Activated naive CD8-positive, alpha-beta T cell (primary cell): Measurements from ENCODE around the gene MAGEA6.
"Not testable (repeated sequence)": the region's sequence is repeated elsewhere in the genome, so short reads cannot be mapped to it uniquely, and the experiment has no call there.

Experiments
- H3K27ac Mint-ChIP-seq: one replicate; pipeline ENCODE4 v1.8.0; 2021; ENCODE audit warnings: mixed read lengths
- H3K27me3 Mint-ChIP-seq: one replicate; pipeline ENCODE4 v1.8.0; 2021; ENCODE audit warnings: mixed read lengths
- H3K36me3 Mint-ChIP-seq: one replicate; pipeline ENCODE4 v1.8.0; 2021; ENCODE audit warnings: mixed read lengths
- H3K4me1 Mint-ChIP-seq: one replicate; pipeline ENCODE4 v1.8.0; 2021; ENCODE audit warnings: low read depth, mixed read lengths
- H3K4me3 Mint-ChIP-seq: one replicate; pipeline ENCODE4 v1.8.0; 2021; ENCODE audit warnings: mild to moderate bottlenecking, mixed read lengths
- H3K9me3 Mint-ChIP-seq: one replicate; pipeline ENCODE4 v1.8.0; 2021; ENCODE audit warnings: low read depth, mixed read lengths

MAGEA6 gene, protein sequence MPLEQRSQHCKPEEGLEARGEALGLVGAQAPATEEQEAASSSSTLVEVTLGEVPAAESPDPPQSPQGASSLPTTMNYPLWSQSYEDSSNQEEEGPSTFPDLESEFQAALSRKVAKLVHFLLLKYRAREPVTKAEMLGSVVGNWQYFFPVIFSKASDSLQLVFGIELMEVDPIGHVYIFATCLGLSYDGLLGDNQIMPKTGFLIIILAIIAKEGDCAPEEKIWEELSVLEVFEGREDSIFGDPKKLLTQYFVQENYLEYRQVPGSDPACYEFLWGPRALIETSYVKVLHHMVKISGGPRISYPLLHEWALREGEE

GRCh38 chrX:152769549-152770289 lies at the start of gene MAGEA6:
TSS of gene MAGEA6 (minus strand) at chrX:152769689. CDS start at chrX:152767650, 2,039 bp downstream.
- not testable (repeated sequence) for H3K4me3 Mint-ChIP-seq, H3K4me1 Mint-ChIP-seq, H3K9me3 Mint-ChIP-seq

GRCh38 chrX:152819266-152819665 lies 49.8 kb upstream of the MAGEA6 start:
- H3K27ac Mint-ChIP-seq = no peak overlapping the region
- H3K9me3 Mint-ChIP-seq = no peaks in the 10 kb centered on the region
- H3K36me3 Mint-ChIP-seq = no peaks in the 10 kb centered on the region
- no peaks in the 10 kb centered on the region for H3K4me1 Mint-ChIP-seq
- no peak overlapping the region for H3K4me3 Mint-ChIP-seq
- peaks cover 5% of the 10 kb centered on the region for H3K27me3 Mint-ChIP-seq

More at GRCh38 chrX:152769549-152770289, at the start of gene MAGEA6:
- not testable (repeated sequence) for H3K36me3 Mint-ChIP-seq, H3K27me3 Mint-ChIP-seq, H3K27ac Mint-ChIP-seq

DNA sequence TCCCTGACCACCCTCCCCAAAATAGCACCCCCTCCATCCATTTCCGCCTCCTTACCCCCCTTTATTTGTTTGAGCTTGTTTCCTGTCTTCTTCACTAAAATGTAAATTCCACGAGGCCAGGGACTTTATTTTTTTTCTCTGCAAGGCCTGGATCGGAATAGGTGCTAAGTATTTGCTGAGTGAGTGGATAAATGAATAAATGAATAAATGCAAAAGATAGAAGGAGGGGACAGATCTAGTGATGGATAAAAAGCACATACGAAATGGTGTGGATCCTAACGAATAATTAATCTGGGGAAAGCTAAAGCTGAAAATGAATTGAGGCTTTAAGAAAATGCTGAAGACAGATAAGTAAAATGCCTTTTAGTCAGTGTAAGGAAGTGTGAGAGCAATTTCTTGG lies 48.9 kb upstream of the MAGEA6 start:
- Mint-ChIP-seq H3K9me3 (no peaks in the 10 kb centered on the region), H3K27ac (no peak overlapping the region), H3K36me3 (no peaks in the 10 kb centered on the region), H3K27me3 (peaks cover 5% of the 10 kb centered on the region), H3K4me3 (no peak overlapping the region), H3K4me1 (no peaks in the 10 kb centered on the region)

DNA sequence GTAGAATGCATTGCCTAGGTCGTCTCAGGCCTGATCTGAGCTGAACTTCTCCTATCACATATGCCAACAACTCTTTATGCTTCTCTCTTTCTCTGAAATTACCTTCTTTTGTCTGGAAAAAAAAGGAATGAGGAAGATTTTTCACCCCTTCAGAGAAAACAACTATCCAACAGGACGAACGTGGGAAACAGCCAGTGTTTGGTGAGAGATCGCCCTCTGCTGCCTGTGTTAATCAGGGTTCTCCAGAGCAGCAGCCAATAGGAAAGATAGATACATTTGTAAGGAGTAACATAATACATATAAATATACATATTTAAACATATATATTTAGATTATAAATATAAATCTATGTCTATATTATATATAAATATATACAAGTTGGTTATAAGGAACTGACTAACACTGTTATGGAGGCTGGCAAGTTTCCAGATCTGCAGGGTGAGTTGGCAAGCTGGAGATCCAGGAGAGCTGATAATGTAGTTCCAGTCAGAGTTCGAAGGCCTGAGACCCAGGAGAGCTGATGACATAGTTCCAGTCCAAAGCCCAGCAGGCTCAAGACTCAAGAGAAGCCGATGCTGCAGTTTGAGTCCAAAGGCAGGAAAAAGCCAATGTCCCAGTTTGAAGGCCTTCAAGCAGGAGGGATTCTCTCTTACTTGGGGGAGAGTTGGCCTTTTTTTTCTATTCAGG lies 47.7 kb upstream of the MAGEA6 start:
- Mint-ChIP-seq H3K4me1 (no peaks in the 10 kb centered on the region), H3K9me3 (no peaks in the 10 kb centered on the region), H3K27me3 (peaks cover 5% of the 10 kb centered on the region), H3K4me3 (no peak overlapping the region), H3K36me3 (no peaks in the 10 kb centered on the region), H3K27ac (no peak overlapping the region)

- H3K27me3 Mint-ChIP-seq = peaks cover 3% of the 10 kb centered on the region
- H3K36me3 Mint-ChIP-seq = no peaks in the 10 kb centered on the region
- H3K9me3 Mint-ChIP-seq = no peaks in the 10 kb centered on the region
- no peaks in the 10 kb centered on the region for H3K4me1 Mint-ChIP-seq
- H3K4me3 Mint-ChIP-seq = no peak overlapping the region
- H3K27ac Mint-ChIP-seq = no peak overlapping the region
These were observed 44.6 kb upstream of the MAGEA6 start for GRCh38 chrX:152814048-152814447.

GRCh38 chrX:152813206-152813605 lies 43.7 kb upstream of the MAGEA6 start:
- no peak overlapping the region for H3K4me3 Mint-ChIP-seq
- no peak overlapping the region for H3K27ac Mint-ChIP-seq
- no peaks in the 10 kb centered on the region for H3K9me3 Mint-ChIP-seq
- H3K36me3 Mint-ChIP-seq = no peaks in the 10 kb centered on the region
- H3K27me3 Mint-ChIP-seq = peaks cover 3% of the 10 kb centered on the region
- H3K4me1 Mint-ChIP-seq = no peaks in the 10 kb centered on the region

DNA sequence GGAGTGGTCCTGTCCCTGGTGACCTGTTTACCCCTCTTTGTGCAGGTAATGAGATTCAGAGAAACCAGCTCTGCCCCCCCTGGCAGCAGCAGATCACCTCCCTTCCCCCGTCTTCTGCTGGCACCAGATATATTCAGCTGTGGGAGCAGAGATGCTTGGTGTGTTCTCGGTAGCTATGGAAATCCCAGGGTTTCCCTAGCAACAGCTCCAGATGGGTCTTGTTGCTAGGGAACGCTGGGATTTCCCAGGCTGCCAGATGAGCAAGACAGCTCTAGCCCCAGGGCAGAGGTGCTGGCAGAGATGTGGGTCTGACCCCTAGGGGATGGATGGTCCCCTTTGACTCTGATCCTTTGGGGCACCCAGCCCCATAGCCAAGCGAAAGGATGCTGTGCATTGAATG lies 40.9 kb upstream of the MAGEA6 start:
- no peak overlapping the region for H3K27ac Mint-ChIP-seq
- H3K4me1 Mint-ChIP-seq = no peaks in the 10 kb centered on the region
- no peaks in the 10 kb centered on the region for H3K27me3 Mint-ChIP-seq
- H3K36me3 Mint-ChIP-seq = no peaks in the 10 kb centered on the region
- no peak overlapping the region for H3K4me3 Mint-ChIP-seq
- no peaks in the 10 kb centered on the region for H3K9me3 Mint-ChIP-seq

- no peaks in the 10 kb centered on the region for H3K4me1 Mint-ChIP-seq
- no peak overlapping the region for H3K27ac Mint-ChIP-seq
- H3K27me3 Mint-ChIP-seq = peaks cover 3% of the 10 kb centered on the region
- H3K36me3 Mint-ChIP-seq = no peaks in the 10 kb centered on the region
- H3K9me3 Mint-ChIP-seq = no peaks in the 10 kb centered on the region
- no peak overlapping the region for H3K4me3 Mint-ChIP-seq
These were observed 36.5 kb upstream of the MAGEA6 start for GRCh38 chrX:152806035-152806434.

DNA sequence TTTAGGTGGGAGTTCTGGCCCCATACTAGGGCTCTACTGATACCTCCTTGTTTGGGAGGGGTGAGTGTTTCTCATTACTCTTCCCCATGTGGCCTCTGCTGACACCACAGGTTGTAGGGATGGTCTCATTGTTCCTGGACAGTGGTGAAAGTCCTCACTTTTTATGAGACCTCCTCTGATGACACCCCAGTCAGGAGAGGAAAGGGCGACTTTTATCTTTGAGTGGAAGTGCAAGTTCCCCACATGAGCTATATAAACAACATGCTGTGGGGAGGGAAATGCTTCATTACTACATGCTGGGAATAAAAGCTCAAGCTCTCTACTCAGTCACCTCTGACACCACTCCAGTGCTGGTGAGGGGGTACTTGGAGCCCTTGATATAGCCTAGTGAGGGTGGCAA lies 29.5 kb upstream of the MAGEA6 start:
- Mint-ChIP-seq H3K36me3 (no peaks in the 10 kb centered on the region), H3K27me3 (peaks cover 3% of the 10 kb centered on the region), H3K27ac (no peak overlapping the region), H3K9me3 (no peaks in the 10 kb centered on the region), H3K4me1 (no peaks in the 10 kb centered on the region), H3K4me3 (no peak overlapping the region)

GRCh38 chrX:152787062-152787461 lies 17.6 kb upstream of the MAGEA6 start:
- not testable (repeated sequence) for H3K4me3 Mint-ChIP-seq, H3K36me3 Mint-ChIP-seq, H3K4me1 Mint-ChIP-seq, H3K9me3 Mint-ChIP-seq, H3K27me3 Mint-ChIP-seq, H3K27ac Mint-ChIP-seq

GRCh38 chrX:152766562-152766961 lies 2.9 kb downstream of the MAGEA6 start:
- not testable (repeated sequence) for H3K36me3 Mint-ChIP-seq, H3K9me3 Mint-ChIP-seq, H3K4me3 Mint-ChIP-seq, H3K4me1 Mint-ChIP-seq, H3K27me3 Mint-ChIP-seq, H3K27ac Mint-ChIP-seq

DNA sequence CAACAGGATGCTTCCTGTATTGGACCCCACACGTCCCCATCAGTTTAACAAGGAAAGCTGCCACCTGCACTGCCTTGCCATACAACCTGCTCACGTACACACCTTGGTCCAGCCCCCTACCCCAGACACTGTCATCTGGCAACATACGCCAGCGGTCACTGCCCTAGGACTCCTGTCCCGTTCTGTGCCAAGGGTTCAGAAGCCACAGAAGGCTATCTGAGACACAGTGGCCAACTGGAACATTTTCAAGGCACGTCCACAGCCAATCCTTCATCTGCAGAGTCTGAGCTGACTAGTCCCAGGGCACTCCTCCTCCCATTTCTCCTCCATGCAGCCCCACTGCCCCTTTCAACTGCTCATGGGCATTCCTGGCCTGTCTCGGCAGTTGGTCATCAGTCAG lies 7.9 kb downstream of the MAGEA6 start:
- not testable (repeated sequence) for H3K36me3 Mint-ChIP-seq, H3K27ac Mint-ChIP-seq, H3K4me3 Mint-ChIP-seq, H3K4me1 Mint-ChIP-seq, H3K9me3 Mint-ChIP-seq, H3K27me3 Mint-ChIP-seq

- not testable (repeated sequence) for H3K36me3 Mint-ChIP-seq, H3K4me1 Mint-ChIP-seq
These were observed 9.9 kb downstream of the MAGEA6 start for GRCh38 chrX:152759544-152759943.

DNA sequence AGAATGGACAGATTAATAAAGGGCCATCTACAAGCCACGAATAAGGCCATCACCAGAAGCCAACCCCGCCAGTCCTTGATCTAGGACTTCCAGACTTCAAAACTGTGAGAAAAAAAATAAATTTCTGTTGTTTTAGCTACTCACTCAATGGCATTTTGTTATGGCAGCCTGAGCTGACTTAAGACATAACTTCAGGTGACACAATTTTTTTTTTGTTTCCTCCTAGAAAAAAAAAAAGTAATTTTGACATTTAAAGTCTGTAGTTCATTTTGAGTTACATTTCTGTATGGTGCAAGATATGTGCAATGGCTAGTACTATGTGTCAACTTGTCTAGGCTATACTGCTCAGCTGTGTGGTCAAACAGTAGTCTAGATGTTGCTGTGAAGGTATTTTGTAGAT lies 10.6 kb downstream of the MAGEA6 start, which contains the start of gene CSAG3:
TSS of gene CSAG3 (plus strand) at position 301 of the 400 bp plus-strand sequence.
- not testable (repeated sequence) for H3K27ac Mint-ChIP-seq, H3K4me1 Mint-ChIP-seq, H3K9me3 Mint-ChIP-seq, H3K27me3 Mint-ChIP-seq, H3K4me3 Mint-ChIP-seq, H3K36me3 Mint-ChIP-seq

More at GRCh38 chrX:152759544-152759943, 9.9 kb downstream of the MAGEA6 start:
- not testable (repeated sequence) for H3K27me3 Mint-ChIP-seq, H3K27ac Mint-ChIP-seq, H3K4me3 Mint-ChIP-seq, H3K9me3 Mint-ChIP-seq

DNA sequence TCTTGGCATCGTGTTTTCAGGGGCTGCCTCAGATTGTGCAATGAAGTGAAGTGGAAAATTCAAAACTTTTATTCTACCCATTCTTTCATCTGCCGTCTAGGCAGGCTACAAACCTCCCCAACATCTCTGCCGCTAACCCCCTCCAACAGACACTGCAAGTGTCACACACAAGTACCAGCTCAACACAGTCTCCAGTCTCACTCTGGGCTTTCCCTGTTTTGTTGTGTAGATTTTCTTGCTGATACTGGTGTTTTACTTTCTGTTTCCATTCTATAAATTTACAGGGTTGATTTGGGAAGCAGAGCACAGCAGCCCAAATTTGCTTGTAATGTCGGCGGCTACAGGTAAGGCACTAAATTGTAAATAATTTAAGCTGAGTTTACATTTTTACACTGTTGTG lies 14.6 kb downstream of the MAGEA6 start:
- not testable (repeated sequence) for H3K27ac Mint-ChIP-seq, H3K27me3 Mint-ChIP-seq, H3K36me3 Mint-ChIP-seq, H3K4me1 Mint-ChIP-seq, H3K9me3 Mint-ChIP-seq, H3K4me3 Mint-ChIP-seq
